Measurements from ENCODE around the gene SGMS1. TPM values are rescaled to one million over a fixed set of nuclear protein-coding genes. Genes with fewer than 3 reads are reported as not detected.

SGMS1 gene
- total and polyA plus RNA-seq, 2 donors (not counting 1 experiment from before 2014, with no cell fraction given), result 39.9 to 82.1 TPM

DNA sequence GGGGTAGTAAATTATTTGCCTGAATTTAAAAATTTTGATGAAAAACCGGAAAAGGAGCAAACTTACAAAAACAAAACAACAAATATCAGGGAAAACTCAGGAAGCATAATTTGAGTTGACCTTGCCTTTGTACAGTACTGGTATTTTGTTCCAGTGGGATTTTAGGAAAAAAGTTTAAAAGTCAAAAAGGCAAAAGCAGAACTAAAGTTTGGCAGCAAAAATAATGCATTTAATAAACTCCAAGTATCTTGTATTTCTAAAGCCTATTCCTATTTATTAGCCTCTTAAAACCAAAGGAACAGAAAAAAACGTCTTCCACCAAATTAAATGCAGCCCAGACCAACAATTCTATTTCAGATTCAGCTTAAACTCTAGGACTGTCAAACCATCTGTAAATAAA, 281.8 kb downstream of the SGMS1 start:
- Histone ChIP-seq H4K20me1 (ENCODE audit: control insufficient read depth, extremely low read depth, insufficient read depth, low read length) (no peaks in the 10 kb centered on the region), H3K4me1 (ENCODE audit: control insufficient read depth, extremely low read depth, insufficient read depth, low read length) (no peaks in the 10 kb centered on the region)
- TF ChIP-seq EZH2 (IDR thresholded peaks at IDR 0.05; ENCODE audit: low read length, missing control alignments), result no peak
- TF ChIP-seq, protein P1, sequence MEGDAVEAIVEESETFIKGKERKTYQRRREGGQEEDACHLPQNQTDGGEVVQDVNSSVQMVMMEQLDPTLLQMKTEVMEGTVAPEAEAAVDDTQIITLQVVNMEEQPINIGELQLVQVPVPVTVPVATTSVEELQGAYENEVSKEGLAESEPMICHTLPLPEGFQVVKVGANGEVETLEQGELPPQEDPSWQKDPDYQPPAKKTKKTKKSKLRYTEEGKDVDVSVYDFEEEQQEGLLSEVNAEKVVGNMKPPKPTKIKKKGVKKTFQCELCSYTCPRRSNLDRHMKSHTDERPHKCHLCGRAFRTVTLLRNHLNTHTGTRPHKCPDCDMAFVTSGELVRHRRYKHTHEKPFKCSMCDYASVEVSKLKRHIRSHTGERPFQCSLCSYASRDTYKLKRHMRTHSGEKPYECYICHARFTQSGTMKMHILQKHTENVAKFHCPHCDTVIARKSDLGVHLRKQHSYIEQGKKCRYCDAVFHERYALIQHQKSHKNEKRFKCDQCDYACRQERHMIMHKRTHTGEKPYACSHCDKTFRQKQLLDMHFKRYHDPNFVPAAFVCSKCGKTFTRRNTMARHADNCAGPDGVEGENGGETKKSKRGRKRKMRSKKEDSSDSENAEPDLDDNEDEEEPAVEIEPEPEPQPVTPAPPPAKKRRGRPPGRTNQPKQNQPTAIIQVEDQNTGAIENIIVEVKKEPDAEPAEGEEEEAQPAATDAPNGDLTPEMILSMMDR (conservative IDR thresholded peaks at IDR 0.05 in 1 of 2, IDR thresholded peaks at IDR 0.05 in 1 of 2; ENCODE audit: low read depth in 1 of 2, low read length in 2 of 2), result no peak

DNA sequence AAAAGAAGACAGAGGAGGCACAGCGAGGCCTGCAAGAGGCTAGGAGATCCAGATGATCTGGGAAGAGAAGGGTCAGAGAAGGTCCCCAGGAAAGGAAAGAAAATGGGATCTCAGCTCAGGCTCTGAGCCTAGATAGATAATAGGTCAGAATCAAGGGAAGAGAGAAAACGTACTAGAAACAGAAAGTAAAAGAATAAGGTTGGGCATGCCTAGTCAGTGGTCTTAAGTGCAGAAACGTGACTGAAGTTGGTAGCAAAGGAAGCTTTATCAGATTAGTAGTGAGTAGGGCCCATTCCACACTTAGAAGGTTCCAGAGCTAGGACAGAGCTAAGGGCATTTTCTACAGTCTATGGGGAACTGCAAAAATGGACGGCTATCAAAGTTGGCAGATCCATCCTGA, 287.6 kb downstream of the SGMS1 start:
- Histone ChIP-seq H3K4me2 (ENCODE audit: extremely low read depth, insufficient read depth, low read length) (no peak overlapping the region), H3K4me1 (ENCODE audit: control insufficient read depth, extremely low read depth, insufficient read depth, low read length) (no peaks in the 10 kb centered on the region), H3K79me2 (ENCODE audit: control insufficient read depth, insufficient read depth, low read length) (peaks cover 1% of the 10 kb centered on the region), H4K20me1 (ENCODE audit: control insufficient read depth, extremely low read depth, insufficient read depth, low read length) (no peaks in the 10 kb centered on the region), H3K27me3 (ENCODE audit: control insufficient read depth, insufficient read depth, low read length) (no peaks in the 10 kb centered on the region), H3K27ac (ENCODE audit: insufficient read depth, low read length) (no peak overlapping the region), H2AFZ (ENCODE audit: low read length) (no peak overlapping the region), H3K4me3 (replicated peaks in 1 of 4; ENCODE audit: control extremely low read depth in 1 of 4, insufficient read depth in 1 of 4, low read depth in 3 of 4, low read length in 4 of 4) (no peak overlapping the region), H3K9me3 (ENCODE audit: control insufficient read depth, insufficient read depth, low read depth, low read length) (no peaks in the 10 kb centered on the region), H3K36me3 (ENCODE audit: control insufficient read depth, insufficient read depth, low read length) (peaks cover under 1% of the 10 kb centered on the region), H3K9ac (ENCODE audit: insufficient read depth, low read length) (no peak overlapping the region)
- TF ChIP-seq, protein P1 (conservative IDR thresholded peaks at IDR 0.05 in 1 of 2, IDR thresholded peaks at IDR 0.05 in 1 of 2; ENCODE audit: low read depth in 1 of 2, low read length in 2 of 2), result no peak
- TF ChIP-seq EZH2 (IDR thresholded peaks at IDR 0.05; ENCODE audit: low read length, missing control alignments), result no peak
- no peak for DNase-seq (ENCODE audit: low read depth in 2 of 2)

More for the DNA sequence above, 281.8 kb downstream of the SGMS1 start:
- H3K4me3 ChIP-seq (replicated peaks in 1 of 4; ENCODE audit: control extremely low read depth in 1 of 4, insufficient read depth in 1 of 4, low read depth in 3 of 4, low read length in 4 of 4), result no peak overlapping the region
- H3K79me2 ChIP-seq (ENCODE audit: control insufficient read depth, insufficient read depth, low read length), result peaks cover 7% of the 10 kb centered on the region
- no peak overlapping the region for H2AFZ ChIP-seq (ENCODE audit: low read length)
- no peak overlapping the region for H3K9ac ChIP-seq (ENCODE audit: insufficient read depth, low read length)
- peaks cover 5% of the 10 kb centered on the region for H3K36me3 ChIP-seq (ENCODE audit: control insufficient read depth, insufficient read depth, low read length)
- H3K27me3 ChIP-seq (ENCODE audit: control insufficient read depth, insufficient read depth, low read length), result no peaks in the 10 kb centered on the region
- no peak overlapping the region for H3K27ac ChIP-seq (ENCODE audit: insufficient read depth, low read length)
- DNase-seq (ENCODE audit: low read depth in 2 of 2), result no peak
- H3K9me3 ChIP-seq (ENCODE audit: control insufficient read depth, insufficient read depth, low read depth, low read length), result no peaks in the 10 kb centered on the region
- H3K4me2 ChIP-seq (ENCODE audit: extremely low read depth, insufficient read depth, low read length), result no peak overlapping the region

DNA sequence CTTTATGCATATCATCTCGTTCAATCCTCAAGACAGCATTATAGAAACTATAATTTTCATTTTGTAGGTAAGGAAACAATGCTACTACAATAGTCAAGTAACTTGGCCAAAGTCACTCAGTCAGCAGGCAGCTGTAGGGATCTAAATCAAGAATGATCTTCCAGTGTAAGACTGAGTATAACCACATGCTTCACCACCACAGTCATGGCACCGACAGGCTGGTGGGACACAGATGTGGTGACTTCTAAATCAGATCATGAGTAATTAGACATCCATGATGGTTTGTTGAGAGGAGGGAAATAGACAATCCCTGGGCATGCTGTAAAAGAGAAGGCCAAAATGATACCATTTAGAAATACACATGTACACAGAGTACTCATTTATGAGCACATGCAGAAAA, 288.4 kb downstream of the SGMS1 start:
- no peaks in the 10 kb centered on the region for H3K36me3 ChIP-seq (ENCODE audit: control insufficient read depth, insufficient read depth, low read length)
- H3K27ac ChIP-seq (ENCODE audit: insufficient read depth, low read length), result no peak overlapping the region
- no peak overlapping the region for H2AFZ ChIP-seq (ENCODE audit: low read length)
- H3K9me3 ChIP-seq (ENCODE audit: control insufficient read depth, insufficient read depth, low read depth, low read length), result no peaks in the 10 kb centered on the region
- H3K4me1 ChIP-seq (ENCODE audit: control insufficient read depth, extremely low read depth, insufficient read depth, low read length), result no peaks in the 10 kb centered on the region
- TF ChIP-seq, protein P1 (conservative IDR thresholded peaks at IDR 0.05 in 1 of 2, IDR thresholded peaks at IDR 0.05 in 1 of 2; ENCODE audit: low read depth in 1 of 2, low read length in 2 of 2), result no peak
- no peak for TF ChIP-seq EZH2 (IDR thresholded peaks at IDR 0.05; ENCODE audit: low read length, missing control alignments)
- no peak overlapping the region for H3K4me2 ChIP-seq (ENCODE audit: extremely low read depth, insufficient read depth, low read length)
- no peaks in the 10 kb centered on the region for H3K27me3 ChIP-seq (ENCODE audit: control insufficient read depth, insufficient read depth, low read length)
- no peaks in the 10 kb centered on the region for H3K79me2 ChIP-seq (ENCODE audit: control insufficient read depth, insufficient read depth, low read length)
- no peaks in the 10 kb centered on the region for H4K20me1 ChIP-seq (ENCODE audit: control insufficient read depth, extremely low read depth, insufficient read depth, low read length)
- no peak overlapping the region for H3K9ac ChIP-seq (ENCODE audit: insufficient read depth, low read length)
- no peak for DNase-seq (ENCODE audit: low read depth in 2 of 2)
- H3K4me3 ChIP-seq (replicated peaks in 1 of 4; ENCODE audit: control extremely low read depth in 1 of 4, insufficient read depth in 1 of 4, low read depth in 3 of 4, low read length in 4 of 4), result no peak overlapping the region
